Measurements from ENCODE around the gene KIF25. TPM values are rescaled to one million over a fixed set of nuclear protein-coding genes. Genes with fewer than 3 reads are reported as not detected.

The KIF25 gene
- total and polyA plus RNA-seq, 7 experiments from 2014 or later = 0.86 TPM; not detected in 6

GRCh38 chr6:167979436-167980139 is 17.9 kb upstream of the KIF25 start:
- H3K4me3 ChIP-seq (ENCODE audit: low read length) = no peak overlapping the region
- Mint-ChIP-seq H3K4me1 (no peaks in the 10 kb centered on the region), H3K4me3 (no peak overlapping the region), H3K9me3 (peaks cover 0 to 3% (median 0%) of the 10 kb centered on the region in 11 donors), H3K27ac (no peak overlapping the region), H3K27me3 (peaks cover 0 to 14% (median 3%) of the 10 kb centered on the region in 5 donors), H3K36me3 (no peaks in the 10 kb centered on the region)
- no peak overlapping the region for H3K27ac ChIP-seq (ENCODE audit: low read depth, low read length)
- H3K36me3 ChIP-seq (ENCODE audit: control insufficient read depth in 2 of 3, insufficient read depth in 3 of 3, low read length in 3 of 3) = no peaks in the 10 kb centered on the region
- no peaks in the 10 kb centered on the region for H3K9me3 ChIP-seq (ENCODE audit: control insufficient read depth in 2 of 3, low read length in 3 of 3)
- no peaks in the 10 kb centered on the region for H3K4me1 ChIP-seq (ENCODE audit: control insufficient read depth in 2 of 2, insufficient read depth in 2 of 2, low read length in 2 of 2)
- ChIA-PET CTCF (interaction anchor here (0.7 kb wide), 1 partner anchor 390 kb away, joined by 4 read pairs; no protein-coding TSS in a partner anchor), POLR2A (no interaction called here)
- ATAC-seq = no peak
- intact Hi-C loops (cut with micrococcal nuclease) = no loop called here
- no peaks in the 10 kb centered on the region for H3K27me3 ChIP-seq (ENCODE audit: control insufficient read depth in 2 of 2, insufficient read depth in 2 of 2, low read length in 2 of 2)
- DNase-seq = no peak

DNA sequence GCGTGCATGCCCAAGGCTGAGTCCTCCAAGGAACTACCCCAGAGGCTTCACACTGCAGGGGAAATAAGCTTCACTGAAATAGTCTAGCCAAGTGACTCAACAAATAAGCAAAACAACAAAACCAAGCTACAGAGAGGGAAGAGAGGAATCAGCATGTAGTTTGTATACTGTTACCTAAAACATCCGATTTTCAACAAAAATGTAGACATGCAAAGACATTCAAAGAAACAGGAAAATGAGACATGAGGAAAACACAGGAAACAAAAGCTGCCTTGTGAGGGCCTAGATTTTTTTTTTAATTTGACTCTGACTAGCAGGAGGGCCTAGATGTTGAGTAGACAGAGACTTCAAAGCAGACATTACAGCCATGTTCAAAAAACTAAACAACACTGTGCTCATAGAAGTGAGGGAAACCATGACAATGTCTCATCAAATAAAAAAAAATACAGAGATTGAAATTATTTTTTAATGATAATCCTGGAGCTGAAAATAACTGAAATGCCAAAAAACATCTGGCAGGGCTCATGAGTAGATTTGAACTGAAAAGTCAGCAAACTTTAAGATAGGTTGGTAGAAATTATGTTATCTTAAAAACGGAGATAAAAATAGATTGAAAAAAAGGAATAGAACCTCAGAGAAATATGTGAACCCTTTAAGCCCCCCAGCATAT is 16.4 kb upstream of the KIF25 start:
- intact Hi-C loops (cut with micrococcal nuclease) = no loop called here
- no peak for DNase-seq
- CTCF ChIA-PET = interaction anchor here (0.7 kb wide), 1 partner anchor 1869 kb away, joined by 4 read pairs; no protein-coding TSS in a partner anchor
- Histone ChIP-seq H3K4me3 (ENCODE audit: low read length) (no peak overlapping the region), H3K27ac (ENCODE audit: low read depth, low read length) (no peak overlapping the region), H3K4me1 (ENCODE audit: control insufficient read depth in 2 of 2, insufficient read depth in 2 of 2, low read length in 2 of 2) (no peaks in the 10 kb centered on the region), H3K9me3 (ENCODE audit: control insufficient read depth in 2 of 3, low read length in 3 of 3) (no peaks in the 10 kb centered on the region), H3K27me3 (ENCODE audit: control insufficient read depth in 2 of 2, insufficient read depth in 2 of 2, low read length in 2 of 2) (no peaks in the 10 kb centered on the region), H3K36me3 (ENCODE audit: control insufficient read depth in 2 of 3, insufficient read depth in 3 of 3, low read length in 3 of 3) (no peaks in the 10 kb centered on the region)
- Mint-ChIP-seq H3K36me3 (no peaks in the 10 kb centered on the region), H3K4me1 (no peaks in the 10 kb centered on the region), H3K27ac (no peak overlapping the region), H3K4me3 (no peak overlapping the region), H3K9me3 (peaks cover 0 to 5% (median 0%) of the 10 kb centered on the region in 11 donors), H3K27me3 (peaks cover 0 to 6% (median 0%) of the 10 kb centered on the region in 5 donors)
- POLR2A ChIA-PET = no interaction called here
- no peak for ATAC-seq

- Mint-ChIP-seq H3K4me3 (no peak overlapping the region), H3K36me3 (no peaks in the 10 kb centered on the region), H3K9me3 (peaks cover 0 to 8% (median 0%) of the 10 kb centered on the region in 11 donors), H3K27me3 (peaks cover 0 to 6% (median 0%) of the 10 kb centered on the region in 5 donors), H3K4me1 (no peaks in the 10 kb centered on the region), H3K27ac (no peak overlapping the region)
- Histone ChIP-seq H3K4me3 (ENCODE audit: low read length) (no peak overlapping the region), H3K27me3 (ENCODE audit: control insufficient read depth in 2 of 2, insufficient read depth in 2 of 2, low read length in 2 of 2) (no peaks in the 10 kb centered on the region), H3K27ac (ENCODE audit: low read depth, low read length) (no peak overlapping the region), H3K4me1 (ENCODE audit: control insufficient read depth in 2 of 2, insufficient read depth in 2 of 2, low read length in 2 of 2) (no peaks in the 10 kb centered on the region), H3K36me3 (ENCODE audit: control insufficient read depth in 2 of 3, insufficient read depth in 3 of 3, low read length in 3 of 3) (no peaks in the 10 kb centered on the region), H3K9me3 (ENCODE audit: control insufficient read depth in 2 of 3, low read length in 3 of 3) (no peaks in the 10 kb centered on the region)
- ATAC-seq = no peak
- ChIA-PET POLR2A (no interaction called here), CTCF (no interaction called here)
- intact Hi-C loops (cut with micrococcal nuclease) = no loop called here
- DNase-seq = no peak
Observed at GRCh38 chr6:167981916-167982462, 15.5 kb upstream of the KIF25 start.

DNA sequence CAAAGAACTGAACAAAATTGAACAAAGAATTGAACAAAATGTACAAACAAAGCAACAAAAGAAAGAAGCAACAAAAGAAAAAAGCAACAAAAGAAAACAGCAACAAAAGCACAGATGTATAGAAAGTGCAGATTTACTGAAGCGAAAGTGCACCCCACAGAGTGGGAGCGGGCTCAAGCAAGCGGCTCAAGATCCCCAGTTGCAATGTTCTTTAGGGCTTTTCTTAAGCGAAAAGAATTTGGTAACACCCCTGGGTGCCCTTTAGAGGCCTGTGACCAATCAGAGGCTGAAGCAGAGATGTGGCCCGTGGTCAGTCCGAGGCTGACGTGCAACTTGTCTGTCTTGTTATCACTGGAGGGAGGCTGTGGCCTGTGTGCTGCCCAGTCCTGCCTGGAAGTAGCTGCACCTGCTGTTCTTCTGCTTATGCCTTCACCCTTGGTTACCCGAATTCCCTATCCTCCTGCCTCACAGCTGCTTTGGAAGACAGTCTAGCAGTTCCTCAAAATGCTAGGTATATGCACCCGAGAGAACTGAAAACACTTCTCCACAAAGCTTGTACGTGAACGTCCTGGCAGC is 13.2 kb upstream of the KIF25 start:
- intact Hi-C loops (cut with micrococcal nuclease) = no loop called here
- H3K4me3 ChIP-seq (ENCODE audit: low read length) = no peak overlapping the region
- H3K9me3 ChIP-seq (ENCODE audit: control insufficient read depth in 2 of 3, low read length in 3 of 3) = no peaks in the 10 kb centered on the region
- H3K27ac ChIP-seq (ENCODE audit: low read depth, low read length) = no peak overlapping the region
- no peak overlapping the region for H3K27ac Mint-ChIP-seq
- H3K27me3 Mint-ChIP-seq = no peaks in the 10 kb centered on the region
- no peaks in the 10 kb centered on the region for H3K27me3 ChIP-seq (ENCODE audit: control insufficient read depth in 2 of 2, insufficient read depth in 2 of 2, low read length in 2 of 2)
- peaks cover 0 to 11% (median 0%) of the 10 kb centered on the region in 11 donors for H3K9me3 Mint-ChIP-seq
- H3K4me3 Mint-ChIP-seq = no peak overlapping the region
- H3K4me1 ChIP-seq (ENCODE audit: control insufficient read depth in 2 of 2, insufficient read depth in 2 of 2, low read length in 2 of 2) = no peaks in the 10 kb centered on the region
- no peaks in the 10 kb centered on the region for H3K36me3 ChIP-seq (ENCODE audit: control insufficient read depth in 2 of 3, insufficient read depth in 3 of 3, low read length in 3 of 3)
- H3K4me1 Mint-ChIP-seq = no peaks in the 10 kb centered on the region
- ATAC-seq (no peak), DNase-seq (no peak)
- CTCF ChIA-PET = no interaction called here
- no peaks in the 10 kb centered on the region for H3K36me3 Mint-ChIP-seq
- POLR2A ChIA-PET = no interaction called here

DNA sequence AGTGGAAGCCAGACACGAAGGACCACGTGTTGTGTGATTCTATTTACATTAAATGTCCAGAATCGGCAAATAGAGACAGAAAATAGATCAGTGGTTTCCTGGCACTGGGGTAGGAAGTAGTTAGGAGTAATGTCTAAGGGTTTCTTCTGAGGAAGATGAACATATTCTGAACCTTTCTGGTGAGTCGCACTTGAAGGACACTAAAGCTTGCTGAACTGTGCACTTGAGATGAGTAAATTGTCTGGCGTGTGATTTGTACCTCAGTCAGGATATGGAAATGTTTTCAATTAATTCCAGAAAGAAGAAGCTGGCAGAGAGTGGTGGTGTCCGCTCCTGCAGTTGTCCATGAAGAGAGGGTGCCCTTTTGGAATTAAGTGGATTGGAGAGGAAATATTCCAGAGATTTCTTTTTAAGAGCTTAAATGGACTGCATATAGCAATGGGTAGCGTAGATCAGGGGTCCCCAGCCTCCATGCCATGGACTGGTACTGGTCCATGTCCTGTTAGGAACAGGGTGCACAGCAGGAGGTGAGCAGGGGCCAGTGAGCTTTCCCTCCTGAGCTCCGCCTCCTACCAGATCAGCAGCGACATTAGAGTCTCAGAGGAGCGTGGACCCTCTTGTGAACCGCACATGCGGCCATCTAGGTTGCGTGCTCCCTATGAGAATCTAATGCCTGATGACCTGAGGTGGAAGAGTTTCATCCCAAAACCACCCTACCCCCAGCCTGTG is 12.4 kb upstream of the KIF25 start:
- no peak overlapping the region for H3K4me3 Mint-ChIP-seq
- no peak for ATAC-seq
- POLR2A ChIA-PET = no interaction called here

DNA sequence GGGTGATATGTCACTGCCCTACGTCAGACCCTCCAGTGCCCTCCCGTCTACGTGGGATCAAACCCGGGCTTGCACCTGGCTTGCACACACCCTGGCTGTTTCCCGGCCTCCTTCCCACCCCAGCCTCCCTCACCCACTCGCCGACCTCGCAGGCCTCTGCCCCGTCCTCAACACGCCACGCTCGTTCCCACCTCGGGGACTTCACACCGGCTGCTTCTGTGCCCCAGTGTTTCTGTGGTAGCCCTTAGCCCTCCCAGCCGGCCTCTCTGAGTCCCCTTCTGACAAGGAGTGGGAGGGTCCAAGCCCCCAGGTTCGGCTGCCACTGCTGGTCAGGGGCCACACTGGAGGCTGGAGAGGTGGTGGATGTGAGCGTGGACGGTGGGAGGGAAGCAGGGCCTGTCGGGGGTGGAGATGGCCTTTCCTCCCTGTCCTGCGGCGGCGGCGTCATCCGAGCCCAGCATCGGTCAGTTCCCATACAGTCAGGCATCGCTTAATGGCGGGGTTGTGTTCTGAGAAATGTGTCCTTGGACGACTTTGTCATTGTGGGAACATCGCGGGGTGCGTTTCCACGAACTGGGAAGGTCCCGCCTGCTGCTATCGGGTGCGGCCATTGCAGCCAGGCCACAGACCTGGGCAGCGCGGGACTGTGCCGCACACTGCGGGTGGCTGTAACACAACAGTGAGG is 11.4 kb upstream of the KIF25 start:
- H3K9me3 Mint-ChIP-seq = peaks cover 0 to 8% (median 0%) of the 10 kb centered on the region in 11 donors
- no peak overlapping the region for H3K4me3 ChIP-seq (ENCODE audit: low read length)
- no peak overlapping the region for H3K27ac ChIP-seq (ENCODE audit: low read depth, low read length)
- no peaks in the 10 kb centered on the region for H3K36me3 ChIP-seq (ENCODE audit: control insufficient read depth in 2 of 3, insufficient read depth in 3 of 3, low read length in 3 of 3)
- no peaks in the 10 kb centered on the region for H3K27me3 Mint-ChIP-seq
- intact Hi-C loops (cut with micrococcal nuclease) = no loop called here
- ATAC-seq = no peak
- H3K9me3 ChIP-seq (ENCODE audit: control insufficient read depth in 2 of 3, low read length in 3 of 3) = no peaks in the 10 kb centered on the region
- no peak overlapping the region for H3K27ac Mint-ChIP-seq
- CTCF ChIA-PET = no interaction called here
- H3K4me1 ChIP-seq (ENCODE audit: control insufficient read depth in 2 of 2, insufficient read depth in 2 of 2, low read length in 2 of 2) = no peaks in the 10 kb centered on the region
- DNase-seq = no peak
- no peak overlapping the region for H3K4me3 Mint-ChIP-seq
- H3K4me1 Mint-ChIP-seq = no peaks in the 10 kb centered on the region
- H3K27me3 ChIP-seq (ENCODE audit: control insufficient read depth in 2 of 2, insufficient read depth in 2 of 2, low read length in 2 of 2) = no peaks in the 10 kb centered on the region
- POLR2A ChIA-PET = no interaction called here
- H3K36me3 Mint-ChIP-seq = no peaks in the 10 kb centered on the region

More for the DNA sequence above, 12.4 kb upstream of the KIF25 start:
- peaks cover 0 to 11% (median 0%) of the 10 kb centered on the region in 11 donors for H3K9me3 Mint-ChIP-seq
- no peaks in the 10 kb centered on the region for H3K36me3 Mint-ChIP-seq
- H3K27me3 Mint-ChIP-seq = no peaks in the 10 kb centered on the region
- H3K36me3 ChIP-seq (ENCODE audit: control insufficient read depth in 2 of 3, insufficient read depth in 3 of 3, low read length in 3 of 3) = no peaks in the 10 kb centered on the region
- no peaks in the 10 kb centered on the region for H3K9me3 ChIP-seq (ENCODE audit: control insufficient read depth in 2 of 3, low read length in 3 of 3)
- H3K27me3 ChIP-seq (ENCODE audit: control insufficient read depth in 2 of 2, insufficient read depth in 2 of 2, low read length in 2 of 2) = no peaks in the 10 kb centered on the region
- no peak for DNase-seq
- intact Hi-C loops (cut with micrococcal nuclease) = no loop called here
- no peaks in the 10 kb centered on the region for H3K4me1 Mint-ChIP-seq
- no peak overlapping the region for H3K4me3 ChIP-seq (ENCODE audit: low read length)
- CTCF ChIA-PET = no interaction called here
- H3K4me1 ChIP-seq (ENCODE audit: control insufficient read depth in 2 of 2, insufficient read depth in 2 of 2, low read length in 2 of 2) = no peaks in the 10 kb centered on the region
- no peak overlapping the region for H3K27ac Mint-ChIP-seq
- H3K27ac ChIP-seq (ENCODE audit: low read depth, low read length) = no peak overlapping the region

Measured in naive thymus-derived CD4-positive, alpha-beta T cell (primary cell).